Measurements from ENCODE around the gene ALAS1. TPM values are rescaled to one million over a fixed set of nuclear protein-coding genes. Genes with fewer than 3 reads are reported as not detected.

ALAS1 gene
- total RNA-seq, 1 experiment from 2014 or later, result 58.6 TPM

DNA sequence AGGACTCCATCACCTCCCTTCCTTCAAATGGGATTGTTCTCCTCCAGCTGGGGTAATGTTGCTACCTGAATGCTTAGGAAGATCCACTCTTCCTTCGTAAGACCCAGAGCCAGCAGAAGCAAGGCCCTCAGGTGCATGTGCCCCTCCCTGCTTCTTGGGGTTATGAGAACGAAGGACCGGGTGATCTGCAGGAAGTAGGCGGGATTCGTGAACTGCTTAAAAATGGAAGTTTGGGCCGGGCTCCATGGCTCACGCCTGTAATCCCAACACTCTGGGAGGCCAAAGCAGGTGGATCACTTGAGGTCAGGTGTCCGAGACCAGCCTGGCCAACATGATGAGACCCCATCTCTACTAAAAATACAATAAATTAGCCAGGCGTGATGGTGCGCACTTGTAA lies 19.4 kb downstream of the ALAS1 start:
- intact Hi-C loops (cut with micrococcal nuclease; ENCODE audit: unreplicated experiment), result no loop called here
- Histone ChIP-seq H3K4me1 (ENCODE audit: insufficient read depth, low read length, poor library complexity, severe bottlenecking) (no peaks in the 10 kb centered on the region), H3K9me3 (ENCODE audit: low read depth, low read length, poor library complexity, severe bottlenecking) (no peaks in the 10 kb centered on the region), H3K36me3 (ENCODE audit: insufficient read depth, low read length, poor library complexity, severe bottlenecking) (peaks cover 11% of the 10 kb centered on the region), H3K27ac (ENCODE audit: low read depth, low read length, poor library complexity, severe bottlenecking) (no peak overlapping the region), H3K4me3 (ENCODE audit: low read depth, low read length, poor library complexity, severe bottlenecking) (no peak overlapping the region), H3K27me3 (replicated peaks; ENCODE audit: insufficient read depth, low read depth, low read length, poor library complexity) (no peaks in the 10 kb centered on the region)
- BruUV-seq (replicated peaks), result no TSS peak
- ChIA-PET CTCF (no interaction called here), POLR2A (ENCODE audit: low non-redundant PET) (no interaction called here)
- no peak for DNase-seq (ENCODE audit: low spot score)
- TF ChIP-seq EZH2 (IDR thresholded peaks at IDR 0.05; ENCODE audit: borderline replicate concordance, low read depth, low read length, poor library complexity, severe bottlenecking), result no peak
- TF ChIP-seq, protein P1, sequence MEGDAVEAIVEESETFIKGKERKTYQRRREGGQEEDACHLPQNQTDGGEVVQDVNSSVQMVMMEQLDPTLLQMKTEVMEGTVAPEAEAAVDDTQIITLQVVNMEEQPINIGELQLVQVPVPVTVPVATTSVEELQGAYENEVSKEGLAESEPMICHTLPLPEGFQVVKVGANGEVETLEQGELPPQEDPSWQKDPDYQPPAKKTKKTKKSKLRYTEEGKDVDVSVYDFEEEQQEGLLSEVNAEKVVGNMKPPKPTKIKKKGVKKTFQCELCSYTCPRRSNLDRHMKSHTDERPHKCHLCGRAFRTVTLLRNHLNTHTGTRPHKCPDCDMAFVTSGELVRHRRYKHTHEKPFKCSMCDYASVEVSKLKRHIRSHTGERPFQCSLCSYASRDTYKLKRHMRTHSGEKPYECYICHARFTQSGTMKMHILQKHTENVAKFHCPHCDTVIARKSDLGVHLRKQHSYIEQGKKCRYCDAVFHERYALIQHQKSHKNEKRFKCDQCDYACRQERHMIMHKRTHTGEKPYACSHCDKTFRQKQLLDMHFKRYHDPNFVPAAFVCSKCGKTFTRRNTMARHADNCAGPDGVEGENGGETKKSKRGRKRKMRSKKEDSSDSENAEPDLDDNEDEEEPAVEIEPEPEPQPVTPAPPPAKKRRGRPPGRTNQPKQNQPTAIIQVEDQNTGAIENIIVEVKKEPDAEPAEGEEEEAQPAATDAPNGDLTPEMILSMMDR (conservative IDR thresholded peaks at IDR 0.05; ENCODE audit: low read depth, low read length), result no peak

DNA sequence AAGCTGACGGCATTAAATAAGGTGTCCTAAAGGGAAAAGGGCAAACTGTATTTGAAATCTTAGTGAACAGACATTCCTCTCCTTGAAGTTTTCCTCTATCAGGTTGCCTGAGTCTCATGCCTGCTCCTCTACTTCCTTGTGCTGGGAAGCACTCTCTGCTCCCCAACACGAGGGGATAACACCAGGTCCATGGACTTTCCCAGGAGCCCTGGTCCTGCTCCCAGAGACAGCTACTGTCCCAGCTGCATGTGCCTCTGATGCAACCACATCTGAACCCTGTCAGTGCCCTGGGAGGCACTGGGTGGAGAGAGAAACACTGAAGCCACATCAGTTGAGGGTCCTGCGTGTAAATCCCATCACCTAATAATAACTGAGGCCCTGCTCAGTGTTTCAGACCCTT lies 20.1 kb downstream of the ALAS1 start:
- H3K27me3 ChIP-seq (replicated peaks; ENCODE audit: insufficient read depth, low read depth, low read length, poor library complexity), result no peaks in the 10 kb centered on the region
- POLR2A ChIA-PET (ENCODE audit: low non-redundant PET), result interaction anchor here (0.6 kb wide), 1 partner anchor 27 kb away, joined by 6 read pairs; the partner anchor contains the start of gene PPM1M
- H3K36me3 ChIP-seq (ENCODE audit: insufficient read depth, low read length, poor library complexity, severe bottlenecking), result peaks cover 8% of the 10 kb centered on the region
- H3K4me1 ChIP-seq (ENCODE audit: insufficient read depth, low read length, poor library complexity, severe bottlenecking), result no peaks in the 10 kb centered on the region
- no TSS peak for BruUV-seq (replicated peaks)
- CTCF ChIA-PET, result no interaction called here
- intact Hi-C loops (cut with micrococcal nuclease; ENCODE audit: unreplicated experiment), result no loop called here
- H3K27ac ChIP-seq (ENCODE audit: low read depth, low read length, poor library complexity, severe bottlenecking), result no peak overlapping the region
- no peak for TF ChIP-seq EZH2 (IDR thresholded peaks at IDR 0.05; ENCODE audit: borderline replicate concordance, low read depth, low read length, poor library complexity, severe bottlenecking)
- TF ChIP-seq, protein P1 (conservative IDR thresholded peaks at IDR 0.05; ENCODE audit: low read depth, low read length), result no peak
- DNase-seq (ENCODE audit: low spot score), result no peak
- H3K4me3 ChIP-seq (ENCODE audit: low read depth, low read length, poor library complexity, severe bottlenecking), result no peak overlapping the region
- H3K9me3 ChIP-seq (ENCODE audit: low read depth, low read length, poor library complexity, severe bottlenecking), result no peaks in the 10 kb centered on the region

DNA sequence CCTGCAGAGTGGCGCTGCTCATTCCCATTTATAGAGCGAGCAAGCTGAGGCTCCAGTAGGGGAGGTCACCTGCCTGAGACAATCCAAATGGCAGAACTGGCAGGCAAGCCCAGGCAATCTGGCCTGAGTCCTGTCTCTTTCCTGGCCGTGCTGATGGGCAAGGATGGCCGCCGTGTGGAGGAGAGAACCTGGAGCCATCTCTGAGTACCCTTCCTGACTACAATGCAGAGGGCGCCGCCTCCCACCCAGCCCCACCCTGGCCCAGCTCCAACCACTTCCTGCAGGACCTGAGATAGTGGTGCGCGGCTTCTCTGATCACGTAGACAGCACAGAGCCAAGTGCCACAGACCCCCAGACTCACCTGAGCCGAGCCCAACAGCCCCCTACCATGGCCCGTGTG lies 20.5 kb downstream of the ALAS1 start:
- ChIA-PET POLR2A (ENCODE audit: low non-redundant PET) (interaction anchor here (0.6 kb wide), 1 partner anchor 27 kb away, joined by 6 read pairs; the partner anchor contains the start of gene PPM1M), CTCF (no interaction called here)
- no TSS peak for BruUV-seq (replicated peaks)
- H3K4me1 ChIP-seq (ENCODE audit: insufficient read depth, low read length, poor library complexity, severe bottlenecking), result no peaks in the 10 kb centered on the region
- no peak overlapping the region for H3K4me3 ChIP-seq (ENCODE audit: low read depth, low read length, poor library complexity, severe bottlenecking)
- H3K9me3 ChIP-seq (ENCODE audit: low read depth, low read length, poor library complexity, severe bottlenecking), result no peaks in the 10 kb centered on the region
- TF ChIP-seq EZH2 (IDR thresholded peaks at IDR 0.05; ENCODE audit: borderline replicate concordance, low read depth, low read length, poor library complexity, severe bottlenecking), result no peak
- TF ChIP-seq, protein P1 (conservative IDR thresholded peaks at IDR 0.05; ENCODE audit: low read depth, low read length), result no peak
- intact Hi-C loops (cut with micrococcal nuclease; ENCODE audit: unreplicated experiment), result no loop called here
- no peaks in the 10 kb centered on the region for H3K27me3 ChIP-seq (replicated peaks; ENCODE audit: insufficient read depth, low read depth, low read length, poor library complexity)
- H3K27ac ChIP-seq (ENCODE audit: low read depth, low read length, poor library complexity, severe bottlenecking), result no peak overlapping the region
- H3K36me3 ChIP-seq (ENCODE audit: insufficient read depth, low read length, poor library complexity, severe bottlenecking), result peaks cover 4% of the 10 kb centered on the region
- no peak for DNase-seq (ENCODE audit: low spot score)

All from A673 (cell line).